ENCODE results near the gene MBOAT1. TPM values are rescaled to one million over a fixed set of nuclear protein-coding genes. Genes with fewer than 3 reads are reported as not detected.

Gene MBOAT1
- total RNA-seq, 4 donors from 2014 or later, result 6.6 to 10.2 (median 7.0) TPM

GRCh38 chr6:20221421-20221820 lies 9.2 kb upstream of the MBOAT1 start:
- no peak for ATAC-seq (ENCODE audit: low FRiP score)
- no peak for TF ChIP-seq CTCF (IDR thresholded peaks at IDR 0.05)
- no peak for DNase-seq (ENCODE audit: low spot score)

GRCh38 chr6:20220359-20220758 lies 8.1 kb upstream of the MBOAT1 start:
- ATAC-seq (ENCODE audit: low FRiP score) (no peak), DNase-seq (ENCODE audit: low spot score) (no peak)
- no peak for TF ChIP-seq CTCF (IDR thresholded peaks at IDR 0.05)

GRCh38 chr6:20217891-20218290 lies 5.6 kb upstream of the MBOAT1 start:
- no peak for TF ChIP-seq CTCF (IDR thresholded peaks at IDR 0.05)
- DNase-seq (ENCODE audit: low spot score) (no peak), ATAC-seq (ENCODE audit: low FRiP score) (peak; percentile 54)

- ATAC-seq (ENCODE audit: low FRiP score), result no peak
- no peak for TF ChIP-seq CTCF (IDR thresholded peaks at IDR 0.05)
- DNase-seq (ENCODE audit: low spot score), result no peak
These were observed 5.1 kb upstream of the MBOAT1 start for GRCh38 chr6:20217324-20217855.

GRCh38 chr6:20215310-20215709 lies 3.0 kb upstream of the MBOAT1 start:
- no peak for ATAC-seq (ENCODE audit: low FRiP score)
- DNase-seq (ENCODE audit: low spot score), result no peak
- no peak for TF ChIP-seq CTCF (IDR thresholded peaks at IDR 0.05)

GRCh38 chr6:20213271-20213798 lies 1.1 kb upstream of the MBOAT1 start:
- no peak for DNase-seq (ENCODE audit: low spot score)
- no peak for TF ChIP-seq CTCF (IDR thresholded peaks at IDR 0.05)
- no peak for ATAC-seq (ENCODE audit: low FRiP score)

- TF ChIP-seq CTCF (IDR thresholded peaks at IDR 0.05), result no peak
- ATAC-seq (ENCODE audit: low FRiP score) (peak; percentile 37), DNase-seq (ENCODE audit: low spot score) (no peak)
These were observed 303 bp downstream of the MBOAT1 start for GRCh38 chr6:20211941-20212391.
